ENCODE results near the gene CDC6.

Gene CDC6

DNA sequence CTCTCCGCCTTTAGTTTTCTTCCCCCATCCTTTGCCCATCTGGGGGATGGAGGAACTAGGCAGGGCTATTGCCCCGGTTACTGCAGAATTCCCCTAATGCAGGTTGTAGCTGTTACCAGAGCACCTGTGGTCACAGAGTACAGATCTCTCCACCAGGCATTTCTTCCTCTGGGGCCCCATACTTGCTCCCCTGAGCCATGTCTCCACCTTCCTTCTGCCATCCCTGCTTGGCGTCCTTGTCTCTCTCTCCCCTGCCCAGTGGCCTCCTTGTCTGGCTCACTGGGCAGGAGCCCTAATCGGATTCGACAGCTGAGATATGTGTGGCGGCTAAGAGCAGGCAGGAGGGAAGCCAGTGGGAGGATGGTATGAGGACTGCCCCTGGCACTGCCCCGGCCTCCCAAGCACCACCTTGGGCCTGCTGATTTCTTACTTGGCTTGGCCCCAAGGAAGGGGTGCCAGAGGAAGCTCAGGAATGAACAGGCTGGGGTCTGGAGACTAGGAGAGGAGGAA lies 23.3 kb downstream of the CDC6 start:
- no peaks in the 10 kb centered on the region for H3K36me3 ChIP-seq (ENCODE audit: control insufficient read depth in 1 of 2, insufficient read depth in 2 of 2, low read length in 2 of 2)
- H3K9me3 ChIP-seq (ENCODE audit: control insufficient read depth in 1 of 2, low read length in 2 of 2), result no peaks in the 10 kb centered on the region
- peaks cover 83 to 93% of the 10 kb centered on the region in 2 donors for H3K4me1 ChIP-seq (ENCODE audit: control insufficient read depth in 1 of 2, insufficient read depth in 2 of 2, low read length in 2 of 2)
- peak overlapping the region in 1 of 2 donors; percentile 20 for H3K4me3 ChIP-seq (ENCODE audit: low read depth in 1 of 2, low read length in 2 of 2)
- H3K27ac ChIP-seq (ENCODE audit: low read depth, low read length), result no peak overlapping the region
- no peaks in the 10 kb centered on the region for H3K27me3 ChIP-seq (ENCODE audit: control insufficient read depth in 1 of 2, insufficient read depth in 2 of 2, low read length in 2 of 2)
- H3K9ac ChIP-seq (ENCODE audit: low read depth in 1 of 2, low read length in 2 of 2), result no peak overlapping the region

- Histone ChIP-seq H3K27me3 (ENCODE audit: control insufficient read depth in 1 of 2, insufficient read depth in 2 of 2, low read length in 2 of 2) (no peaks in the 10 kb centered on the region), H3K9ac (ENCODE audit: low read depth in 1 of 2, low read length in 2 of 2) (peak overlapping the region in 1 of 2 donors; percentile 10), H3K27ac (ENCODE audit: low read depth, low read length) (no peak overlapping the region), H3K4me3 (ENCODE audit: low read depth in 1 of 2, low read length in 2 of 2) (no peak overlapping the region), H3K4me1 (ENCODE audit: control insufficient read depth in 1 of 2, insufficient read depth in 2 of 2, low read length in 2 of 2) (peaks cover 84 to 94% of the 10 kb centered on the region in 2 donors), H3K9me3 (ENCODE audit: control insufficient read depth in 1 of 2, low read length in 2 of 2) (no peaks in the 10 kb centered on the region), H3K36me3 (ENCODE audit: control insufficient read depth in 1 of 2, insufficient read depth in 2 of 2, low read length in 2 of 2) (no peaks in the 10 kb centered on the region)
Measured at GRCh38 chr17:40311575-40311974, 23.9 kb downstream of the CDC6 start.

DNA sequence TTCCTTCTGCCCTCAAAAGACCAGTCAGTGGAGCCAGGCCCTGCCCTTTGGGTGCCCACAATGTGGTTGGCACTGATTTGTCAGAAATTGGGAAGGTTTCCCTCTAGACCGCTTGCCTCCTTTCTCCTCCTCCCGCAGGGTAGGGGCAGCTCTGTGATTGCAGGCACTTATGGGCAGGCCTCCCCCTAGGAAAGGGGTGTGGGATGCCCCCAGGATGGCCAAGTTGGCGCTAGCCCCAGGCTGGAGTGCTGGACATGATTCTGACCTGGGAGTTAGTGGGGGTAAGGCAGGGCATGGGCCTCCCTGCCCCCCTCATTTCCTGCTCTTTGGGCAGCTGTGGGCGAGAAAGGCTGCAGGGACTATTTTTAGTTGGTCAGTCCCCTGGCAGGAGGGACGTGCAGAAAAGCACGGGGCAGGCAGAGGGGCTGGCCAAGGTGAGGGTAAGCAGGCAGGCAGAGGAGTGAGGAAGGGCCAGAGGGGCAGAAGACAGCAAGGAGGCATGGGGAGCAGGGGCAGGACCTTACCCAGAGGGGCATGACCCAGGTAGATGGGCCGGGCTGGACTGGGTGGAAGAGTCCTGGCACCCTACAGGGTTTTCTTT lies 24.6 kb downstream of the CDC6 start:
- peak overlapping the region in 1 of 2 donors; percentile 14 for H3K4me3 ChIP-seq (ENCODE audit: low read depth in 1 of 2, low read length in 2 of 2)
- H3K9ac ChIP-seq (ENCODE audit: low read depth in 1 of 2, low read length in 2 of 2), result no peak overlapping the region
- no peak overlapping the region for H3K27ac ChIP-seq (ENCODE audit: low read depth, low read length)
- H3K27me3 ChIP-seq (ENCODE audit: control insufficient read depth in 1 of 2, insufficient read depth in 2 of 2, low read length in 2 of 2), result no peaks in the 10 kb centered on the region
- no peaks in the 10 kb centered on the region for H3K36me3 ChIP-seq (ENCODE audit: control insufficient read depth in 1 of 2, insufficient read depth in 2 of 2, low read length in 2 of 2)
- no peaks in the 10 kb centered on the region for H3K9me3 ChIP-seq (ENCODE audit: control insufficient read depth in 1 of 2, low read length in 2 of 2)
- peaks cover 83 to 93% of the 10 kb centered on the region in 2 donors for H3K4me1 ChIP-seq (ENCODE audit: control insufficient read depth in 1 of 2, insufficient read depth in 2 of 2, low read length in 2 of 2)

- Histone ChIP-seq H3K9ac (ENCODE audit: low read depth in 1 of 2, low read length in 2 of 2) (no peak overlapping the region), H3K27ac (ENCODE audit: low read depth, low read length) (no peak overlapping the region)
Measured at GRCh38 chr17:40312893-40313667, 25.4 kb downstream of the CDC6 start.

GRCh38 chr17:40313668-40314583 lies 26.2 kb downstream of the CDC6 start:
- Histone ChIP-seq H3K9ac (ENCODE audit: low read depth in 1 of 2, low read length in 2 of 2) (no peak overlapping the region), H3K27me3 (ENCODE audit: control insufficient read depth in 1 of 2, insufficient read depth in 2 of 2, low read length in 2 of 2) (no peaks in the 10 kb centered on the region), H3K4me3 (ENCODE audit: low read depth in 1 of 2, low read length in 2 of 2) (no peak overlapping the region), H3K36me3 (ENCODE audit: control insufficient read depth in 1 of 2, insufficient read depth in 2 of 2, low read length in 2 of 2) (no peaks in the 10 kb centered on the region), H3K4me1 (ENCODE audit: control insufficient read depth in 1 of 2, insufficient read depth in 2 of 2, low read length in 2 of 2) (peaks cover 76 to 86% of the 10 kb centered on the region in 2 donors), H3K9me3 (ENCODE audit: control insufficient read depth in 1 of 2, low read length in 2 of 2) (no peaks in the 10 kb centered on the region), H3K27ac (ENCODE audit: low read depth, low read length) (no peak overlapping the region)

More at GRCh38 chr17:40312893-40313667, 25.4 kb downstream of the CDC6 start:
- no peaks in the 10 kb centered on the region for H3K36me3 ChIP-seq (ENCODE audit: control insufficient read depth in 1 of 2, insufficient read depth in 2 of 2, low read length in 2 of 2)
- H3K4me3 ChIP-seq (ENCODE audit: low read depth in 1 of 2, low read length in 2 of 2), result no peak overlapping the region
- H3K27me3 ChIP-seq (ENCODE audit: control insufficient read depth in 1 of 2, insufficient read depth in 2 of 2, low read length in 2 of 2), result no peaks in the 10 kb centered on the region
- no peaks in the 10 kb centered on the region for H3K9me3 ChIP-seq (ENCODE audit: control insufficient read depth in 1 of 2, low read length in 2 of 2)
- peaks cover 81 to 91% of the 10 kb centered on the region in 2 donors for H3K4me1 ChIP-seq (ENCODE audit: control insufficient read depth in 1 of 2, insufficient read depth in 2 of 2, low read length in 2 of 2)

GRCh38 chr17:40314584-40314956 lies 26.9 kb downstream of the CDC6 start:
- H3K4me3 ChIP-seq (ENCODE audit: low read depth in 1 of 2, low read length in 2 of 2), result no peak overlapping the region
- H3K9ac ChIP-seq (ENCODE audit: low read depth in 1 of 2, low read length in 2 of 2), result no peak overlapping the region
- H3K9me3 ChIP-seq (ENCODE audit: control insufficient read depth in 1 of 2, low read length in 2 of 2), result no peaks in the 10 kb centered on the region
- no peak overlapping the region for H3K27ac ChIP-seq (ENCODE audit: low read depth, low read length)
- no peaks in the 10 kb centered on the region for H3K36me3 ChIP-seq (ENCODE audit: control insufficient read depth in 1 of 2, insufficient read depth in 2 of 2, low read length in 2 of 2)
- H3K27me3 ChIP-seq (ENCODE audit: control insufficient read depth in 1 of 2, insufficient read depth in 2 of 2, low read length in 2 of 2), result no peaks in the 10 kb centered on the region
- peaks cover 73 to 82% of the 10 kb centered on the region in 2 donors for H3K4me1 ChIP-seq (ENCODE audit: control insufficient read depth in 1 of 2, insufficient read depth in 2 of 2, low read length in 2 of 2)

GRCh38 chr17:40315206-40315605 lies 27.5 kb downstream of the CDC6 start:
- Histone ChIP-seq H3K27ac (ENCODE audit: low read depth, low read length) (no peak overlapping the region), H3K9me3 (ENCODE audit: control insufficient read depth in 1 of 2, low read length in 2 of 2) (no peaks in the 10 kb centered on the region), H3K27me3 (ENCODE audit: control insufficient read depth in 1 of 2, insufficient read depth in 2 of 2, low read length in 2 of 2) (no peaks in the 10 kb centered on the region), H3K4me1 (ENCODE audit: control insufficient read depth in 1 of 2, insufficient read depth in 2 of 2, low read length in 2 of 2) (peaks cover 73 to 81% of the 10 kb centered on the region in 2 donors), H3K36me3 (ENCODE audit: control insufficient read depth in 1 of 2, insufficient read depth in 2 of 2, low read length in 2 of 2) (no peaks in the 10 kb centered on the region), H3K9ac (ENCODE audit: low read depth in 1 of 2, low read length in 2 of 2) (no peak overlapping the region), H3K4me3 (ENCODE audit: low read depth in 1 of 2, low read length in 2 of 2) (no peak overlapping the region)

DNA sequence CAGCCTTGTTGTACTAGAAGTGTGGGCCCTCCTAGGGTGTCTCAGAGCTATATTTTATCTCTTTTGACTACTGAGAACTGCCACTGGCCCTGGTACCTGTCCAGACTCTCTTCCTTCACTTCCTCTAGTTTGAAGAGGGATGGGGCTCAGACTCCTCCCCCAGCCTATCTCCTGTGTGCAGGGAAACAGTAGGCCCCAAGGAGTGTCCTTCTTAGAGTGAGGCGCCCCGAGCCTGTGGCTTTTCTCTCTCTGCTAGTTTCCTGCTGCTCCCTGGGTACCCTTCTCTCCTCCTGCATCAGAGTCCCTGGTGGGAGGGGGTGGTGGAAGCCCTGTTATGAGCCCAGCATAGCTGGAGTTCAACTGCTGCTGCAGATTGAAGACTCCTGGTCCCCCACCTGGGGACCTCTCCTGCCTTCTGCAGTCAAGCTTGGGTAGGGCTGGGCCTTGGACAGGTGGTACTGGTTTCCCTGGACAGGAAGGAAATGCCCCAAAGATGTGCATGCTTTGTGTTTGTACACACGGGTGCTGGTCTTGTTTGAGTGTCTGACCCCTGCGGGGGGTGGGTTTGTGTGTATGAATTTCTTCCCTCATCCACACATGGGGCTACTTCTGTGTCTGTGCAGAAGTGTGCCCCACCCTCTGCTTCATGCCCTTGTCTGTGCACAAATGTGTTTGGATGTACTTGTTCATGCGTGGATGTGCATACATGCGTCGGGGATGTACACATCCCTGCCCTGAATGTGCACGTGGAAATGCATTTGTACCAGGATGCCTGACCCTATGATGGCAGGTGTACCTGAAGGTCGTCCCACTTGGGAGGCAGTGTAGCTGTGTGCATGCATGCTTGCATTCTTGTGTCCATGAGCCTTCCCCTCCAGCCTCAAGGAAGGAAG lies 28.2 kb downstream of the CDC6 start:
- Histone ChIP-seq H3K4me1 (ENCODE audit: control insufficient read depth in 1 of 2, insufficient read depth in 2 of 2, low read length in 2 of 2) (peaks cover 73 to 81% of the 10 kb centered on the region in 2 donors), H3K27ac (ENCODE audit: low read depth, low read length) (no peak overlapping the region), H3K27me3 (ENCODE audit: control insufficient read depth in 1 of 2, insufficient read depth in 2 of 2, low read length in 2 of 2) (no peaks in the 10 kb centered on the region), H3K9ac (ENCODE audit: low read depth in 1 of 2, low read length in 2 of 2) (peak overlapping the region in 1 of 2 donors; percentile 57), H3K36me3 (ENCODE audit: control insufficient read depth in 1 of 2, insufficient read depth in 2 of 2, low read length in 2 of 2) (no peaks in the 10 kb centered on the region), H3K9me3 (ENCODE audit: control insufficient read depth in 1 of 2, low read length in 2 of 2) (no peaks in the 10 kb centered on the region), H3K4me3 (ENCODE audit: low read depth in 1 of 2, low read length in 2 of 2) (peak overlapping the region; percentile 22 to 75)

GRCh38 chr17:40316571-40317344 lies 29.1 kb downstream of the CDC6 start:
- no peaks in the 10 kb centered on the region for H3K36me3 ChIP-seq (ENCODE audit: control insufficient read depth in 1 of 2, insufficient read depth in 2 of 2, low read length in 2 of 2)
- H3K4me1 ChIP-seq (ENCODE audit: control insufficient read depth in 1 of 2, insufficient read depth in 2 of 2, low read length in 2 of 2), result peaks cover 71 to 80% of the 10 kb centered on the region in 2 donors
- peak overlapping the region; percentile 75 to 85 for H3K4me3 ChIP-seq (ENCODE audit: low read depth in 1 of 2, low read length in 2 of 2)
- peak overlapping the region; percentile 51 for H3K27ac ChIP-seq (ENCODE audit: low read depth, low read length)
- no peaks in the 10 kb centered on the region for H3K9me3 ChIP-seq (ENCODE audit: control insufficient read depth in 1 of 2, low read length in 2 of 2)
- H3K27me3 ChIP-seq (ENCODE audit: control insufficient read depth in 1 of 2, insufficient read depth in 2 of 2, low read length in 2 of 2), result no peaks in the 10 kb centered on the region
- H3K9ac ChIP-seq (ENCODE audit: low read depth in 1 of 2, low read length in 2 of 2), result peak overlapping the region; percentile 56 to 57

All from duodenal mucosa (tissue), 2 donors.